ENCODE data around the gene MAGED1. TPM values are rescaled to one million over a fixed set of nuclear protein-coding genes. Genes with fewer than 3 reads are reported as not detected.

MAGED1 gene
- total RNA-seq, 1 experiment from 2014 or later = 118 TPM

DNA sequence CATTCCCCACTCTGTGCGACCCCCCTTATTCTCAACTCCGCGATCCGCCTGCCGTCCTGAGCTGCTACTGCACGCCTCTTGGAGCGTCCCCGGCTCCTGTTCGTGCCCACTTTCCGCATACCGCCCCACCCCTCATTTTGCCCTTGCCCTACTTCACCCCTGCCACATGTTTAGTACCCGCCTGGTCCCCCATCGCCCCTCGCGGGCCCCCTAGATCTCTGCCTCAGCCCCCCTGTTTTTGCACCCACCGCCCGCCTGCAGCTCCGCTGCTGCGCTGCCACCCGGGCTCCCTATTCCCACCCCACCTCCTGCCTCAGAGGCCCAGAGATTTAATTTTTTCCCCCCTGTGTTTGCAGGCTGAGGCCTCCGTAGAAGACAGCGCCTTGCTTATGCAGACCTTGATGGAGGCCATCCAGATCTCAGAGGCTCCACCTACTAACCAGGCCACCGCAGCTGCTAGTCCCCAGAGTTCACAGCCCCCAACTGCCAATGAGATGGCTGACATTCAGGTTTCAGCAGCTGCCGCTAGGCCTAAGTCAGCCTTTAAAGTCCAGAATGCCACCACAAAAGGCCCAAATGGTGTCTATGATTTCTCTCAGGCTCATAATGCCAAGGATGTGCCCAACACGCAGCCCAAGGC lies 1.4 kb downstream of the MAGED1 start:
- ChIA-PET POLR2A (ENCODE audit: unreplicated experiment) (no interaction called here), CTCF (interaction anchor here (0.6 kb wide), 1 partner anchor 1207 kb away, joined by 4 read pairs; no protein-coding TSS in a partner anchor)
- Histone ChIP-seq H3K27ac (no peak overlapping the region), H3K4me2 (peak overlapping the region; percentile 86), H4K20me1 (ENCODE audit: insufficient read depth) (no peaks in the 10 kb centered on the region), H2AFZ (no peak overlapping the region), H3K4me3 (peak overlapping the region; percentile 64; the same call in 1 of the 2 replicates), H3K9me3 (ENCODE audit: insufficient read depth, low read depth) (no peaks in the 10 kb centered on the region), H3K27me3 (ENCODE audit: insufficient read depth, low read depth) (no peaks in the 10 kb centered on the region), H3K4me1 (replicated peaks; ENCODE audit: insufficient read depth) (no peaks in the 10 kb centered on the region), H3K79me2 (ENCODE audit: low read depth) (no peaks in the 10 kb centered on the region), H3F3A (ENCODE audit: insufficient read depth, low read depth) (no peaks in the 10 kb centered on the region), H3K9me2 (ENCODE audit: insufficient read depth) (no peaks in the 10 kb centered on the region), H3K36me3 (ENCODE audit: low read depth) (no peaks in the 10 kb centered on the region)
- no peak for DNase-seq
- no peak for TF ChIP-seq EZH2 (IDR thresholded peaks at IDR 0.05; ENCODE audit: low read depth)
- TF ChIP-seq, protein P1, sequence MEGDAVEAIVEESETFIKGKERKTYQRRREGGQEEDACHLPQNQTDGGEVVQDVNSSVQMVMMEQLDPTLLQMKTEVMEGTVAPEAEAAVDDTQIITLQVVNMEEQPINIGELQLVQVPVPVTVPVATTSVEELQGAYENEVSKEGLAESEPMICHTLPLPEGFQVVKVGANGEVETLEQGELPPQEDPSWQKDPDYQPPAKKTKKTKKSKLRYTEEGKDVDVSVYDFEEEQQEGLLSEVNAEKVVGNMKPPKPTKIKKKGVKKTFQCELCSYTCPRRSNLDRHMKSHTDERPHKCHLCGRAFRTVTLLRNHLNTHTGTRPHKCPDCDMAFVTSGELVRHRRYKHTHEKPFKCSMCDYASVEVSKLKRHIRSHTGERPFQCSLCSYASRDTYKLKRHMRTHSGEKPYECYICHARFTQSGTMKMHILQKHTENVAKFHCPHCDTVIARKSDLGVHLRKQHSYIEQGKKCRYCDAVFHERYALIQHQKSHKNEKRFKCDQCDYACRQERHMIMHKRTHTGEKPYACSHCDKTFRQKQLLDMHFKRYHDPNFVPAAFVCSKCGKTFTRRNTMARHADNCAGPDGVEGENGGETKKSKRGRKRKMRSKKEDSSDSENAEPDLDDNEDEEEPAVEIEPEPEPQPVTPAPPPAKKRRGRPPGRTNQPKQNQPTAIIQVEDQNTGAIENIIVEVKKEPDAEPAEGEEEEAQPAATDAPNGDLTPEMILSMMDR (conservative IDR thresholded peaks at IDR 0.05) = no peak
- intact Hi-C loops (cut with micrococcal nuclease; ENCODE audit: unreplicated experiment) = no loop called here
- BruUV-seq (replicated peaks) = no TSS peak

DNA sequence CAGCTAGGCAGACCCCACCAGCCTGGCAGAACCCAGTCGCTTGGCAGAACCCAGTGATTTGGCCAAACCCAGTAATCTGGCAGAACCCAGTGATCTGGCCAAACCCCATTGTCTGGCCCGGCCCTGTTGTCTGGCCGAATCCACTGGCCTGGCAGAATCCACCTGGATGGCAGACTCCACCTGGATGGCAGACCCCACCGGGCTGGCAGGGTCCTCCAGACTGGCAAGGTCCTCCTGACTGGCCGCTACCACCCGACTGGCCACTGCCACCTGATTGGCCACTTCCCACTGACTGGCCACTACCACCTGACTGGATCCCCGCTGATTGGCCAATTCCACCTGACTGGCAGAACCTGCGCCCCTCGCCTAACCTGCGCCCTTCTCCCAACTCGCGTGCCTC lies 3.2 kb downstream of the MAGED1 start:
- ChIA-PET CTCF (no interaction called here), POLR2A (ENCODE audit: unreplicated experiment) (no interaction called here)
- Histone ChIP-seq H2AFZ (no peak overlapping the region), H3K4me2 (no peak overlapping the region), H3K9me2 (ENCODE audit: insufficient read depth) (no peaks in the 10 kb centered on the region), H3K4me1 (replicated peaks; ENCODE audit: insufficient read depth) (no peaks in the 10 kb centered on the region), H3K27ac (no peak overlapping the region), H3K27me3 (ENCODE audit: insufficient read depth, low read depth) (no peaks in the 10 kb centered on the region), H3K4me3 (no peak overlapping the region), H4K20me1 (ENCODE audit: insufficient read depth) (no peaks in the 10 kb centered on the region), H3K9me3 (ENCODE audit: insufficient read depth, low read depth) (no peaks in the 10 kb centered on the region), H3K79me2 (ENCODE audit: low read depth) (no peaks in the 10 kb centered on the region), H3K36me3 (ENCODE audit: low read depth) (no peaks in the 10 kb centered on the region), H3F3A (ENCODE audit: insufficient read depth, low read depth) (no peaks in the 10 kb centered on the region)
- intact Hi-C loops (cut with micrococcal nuclease; ENCODE audit: unreplicated experiment) = no loop called here
- TF ChIP-seq, protein P1 (conservative IDR thresholded peaks at IDR 0.05) = no peak
- no peak for TF ChIP-seq EZH2 (IDR thresholded peaks at IDR 0.05; ENCODE audit: low read depth)
- no peak for DNase-seq
- BruUV-seq (replicated peaks) = no TSS peak

DNA sequence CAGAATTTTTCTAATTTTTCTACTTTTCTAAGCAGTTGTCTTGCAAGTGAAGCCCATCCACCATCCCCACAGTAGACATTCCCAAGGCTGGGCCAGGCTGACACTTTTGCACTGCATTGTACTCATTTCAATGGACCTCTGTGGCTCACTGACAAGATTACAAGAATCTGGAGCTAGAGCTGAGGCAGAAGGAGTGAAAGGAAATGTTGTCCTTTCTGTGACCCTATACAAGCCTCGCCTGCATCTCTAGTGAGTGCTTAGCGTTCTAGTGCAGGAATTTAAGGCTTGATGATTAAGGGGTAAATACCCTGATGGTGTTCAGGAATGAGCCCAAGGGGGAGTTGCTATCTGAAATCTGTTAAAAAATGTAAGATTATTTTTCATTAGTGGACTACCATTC lies 6.3 kb downstream of the MAGED1 start:
- TF ChIP-seq, protein P1 (conservative IDR thresholded peaks at IDR 0.05) = no peak
- no peak for TF ChIP-seq EZH2 (IDR thresholded peaks at IDR 0.05; ENCODE audit: low read depth)
- H3F3A ChIP-seq (ENCODE audit: insufficient read depth, low read depth) = no peaks in the 10 kb centered on the region
- no peaks in the 10 kb centered on the region for H3K4me1 ChIP-seq (replicated peaks; ENCODE audit: insufficient read depth)
- ChIA-PET CTCF (no interaction called here), POLR2A (ENCODE audit: unreplicated experiment) (no interaction called here)
- H2AFZ ChIP-seq = no peak overlapping the region
- no peaks in the 10 kb centered on the region for H3K9me2 ChIP-seq (ENCODE audit: insufficient read depth)
- H3K4me3 ChIP-seq = no peak overlapping the region
- intact Hi-C loops (cut with micrococcal nuclease; ENCODE audit: unreplicated experiment) = no loop called here
- no TSS peak for BruUV-seq (replicated peaks)
- H3K36me3 ChIP-seq (ENCODE audit: low read depth) = no peaks in the 10 kb centered on the region
- no peaks in the 10 kb centered on the region for H4K20me1 ChIP-seq (ENCODE audit: insufficient read depth)
- H3K9me3 ChIP-seq (ENCODE audit: insufficient read depth, low read depth) = no peaks in the 10 kb centered on the region
- no peaks in the 10 kb centered on the region for H3K79me2 ChIP-seq (ENCODE audit: low read depth)
- DNase-seq = no peak
- no peaks in the 10 kb centered on the region for H3K27me3 ChIP-seq (ENCODE audit: insufficient read depth, low read depth)
- no peak overlapping the region for H3K4me2 ChIP-seq
- H3K27ac ChIP-seq = no peak overlapping the region

Data from PC-9 (cell line).